Stimulated activated CD8-positive, alpha-beta memory T cell treated with anti-CD3 and anti-CD28 coated beads, Interleukin-4, amount 100 ng/mL, for 1 hour (primary cell): ENCODE data around the gene HMGN1.

Source experiments
- DNase-seq, 2 donors: peaks; one replicate each; pipeline ENCODE4 v3.0.0-alpha.2; 2020; ENCODE audit warnings: low read depth in 2 of 2, low spot score in 1 of 2

The HMGN1 gene

DNA sequence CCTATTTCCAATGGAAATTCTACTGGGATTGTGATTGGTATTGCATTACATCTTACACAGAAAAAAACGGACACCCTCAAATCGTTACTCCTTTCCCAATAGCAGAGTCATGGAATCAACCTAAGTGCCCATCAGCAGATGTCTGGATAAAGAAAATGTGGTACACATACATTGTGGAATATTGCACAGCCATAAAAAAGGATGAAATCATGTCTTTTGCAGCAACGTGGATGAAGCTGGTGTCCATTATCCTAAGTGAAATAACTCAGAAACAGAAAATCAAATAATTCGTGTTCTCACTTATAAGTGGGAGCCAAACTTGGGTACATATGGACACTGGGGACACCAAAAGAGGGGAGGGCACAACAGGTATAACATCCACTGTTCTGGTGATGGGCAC lies 14.3 kb downstream of the HMGN1 start:
- no peak for DNase-seq

DNA sequence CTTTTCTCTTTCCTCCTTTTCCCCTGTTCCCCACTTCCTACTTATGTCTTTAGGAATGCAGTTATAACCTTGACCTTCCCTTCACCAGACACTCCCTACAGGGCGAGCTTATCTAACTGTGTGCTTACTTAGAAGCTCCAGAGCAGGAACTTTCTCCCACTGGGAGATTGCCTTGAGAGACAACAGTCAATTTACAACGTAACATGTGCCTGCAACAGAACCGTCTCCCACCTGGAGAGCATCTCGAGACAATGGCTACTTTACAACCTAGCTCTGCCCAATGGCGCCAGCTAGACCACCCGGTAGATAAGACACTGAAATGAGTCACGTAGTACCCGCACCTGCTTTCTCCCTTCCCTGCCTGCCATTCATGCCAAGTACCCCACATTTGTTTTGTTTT lies 16.7 kb downstream of the HMGN1 start:
- no peak for DNase-seq

DNA sequence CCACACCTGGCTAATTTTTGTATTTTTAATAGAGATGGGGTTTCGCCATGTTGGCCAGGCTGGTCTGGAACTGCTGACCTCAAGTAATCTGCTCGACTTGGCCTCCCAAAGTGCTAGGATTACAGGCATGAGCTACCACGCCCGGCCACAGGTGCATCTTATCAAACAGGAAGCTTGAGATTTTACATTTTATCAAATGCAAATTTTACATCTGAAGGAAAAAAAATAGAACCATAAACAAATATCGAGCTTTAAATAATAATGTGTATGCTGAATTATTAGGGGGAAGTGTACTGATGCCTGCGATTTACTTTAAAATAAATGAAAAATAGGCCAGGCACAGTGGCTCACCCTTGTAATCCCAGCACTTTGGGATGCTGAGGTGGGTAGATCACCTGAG lies 18.9 kb downstream of the HMGN1 start:
- DNase-seq, result no peak

- no peak for DNase-seq
These were observed 21.2 kb downstream of the HMGN1 start for GRCh38 chr21:39327727-39328126.

DNA sequence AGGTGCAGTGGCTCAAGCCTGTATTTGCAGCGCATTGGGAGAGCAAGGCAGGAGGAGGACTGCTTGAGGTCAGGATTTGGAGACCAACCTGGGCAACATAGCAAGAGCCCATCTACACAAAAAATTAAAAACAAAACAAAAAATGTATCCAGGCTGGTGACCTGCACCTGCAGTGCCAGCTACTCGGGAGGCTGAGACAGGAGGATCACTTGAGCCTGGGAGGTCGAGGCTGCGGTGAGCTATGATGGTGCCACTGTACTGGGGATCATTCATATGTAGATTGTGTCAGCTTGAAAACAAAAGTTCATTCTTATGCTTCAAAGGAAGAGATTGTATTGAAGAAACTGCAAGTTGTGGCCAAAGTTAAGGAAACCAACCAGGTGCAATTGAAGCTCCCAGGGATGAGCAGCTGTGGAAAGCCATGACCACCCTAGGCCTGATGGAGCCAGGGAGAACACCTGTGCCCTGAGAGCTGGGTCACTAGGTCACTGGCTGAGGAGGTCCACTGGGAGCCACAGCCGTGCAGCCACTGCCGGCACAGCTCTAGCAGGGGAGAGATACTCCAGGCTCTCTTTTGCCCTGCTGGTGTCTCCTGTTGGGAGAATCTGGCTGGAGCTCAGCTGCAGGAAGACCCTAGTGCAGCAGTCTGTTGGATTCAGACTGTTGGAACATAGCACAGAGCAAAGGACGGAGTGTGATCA lies 22.1 kb downstream of the HMGN1 start:
- DNase-seq, result no peak

DNA sequence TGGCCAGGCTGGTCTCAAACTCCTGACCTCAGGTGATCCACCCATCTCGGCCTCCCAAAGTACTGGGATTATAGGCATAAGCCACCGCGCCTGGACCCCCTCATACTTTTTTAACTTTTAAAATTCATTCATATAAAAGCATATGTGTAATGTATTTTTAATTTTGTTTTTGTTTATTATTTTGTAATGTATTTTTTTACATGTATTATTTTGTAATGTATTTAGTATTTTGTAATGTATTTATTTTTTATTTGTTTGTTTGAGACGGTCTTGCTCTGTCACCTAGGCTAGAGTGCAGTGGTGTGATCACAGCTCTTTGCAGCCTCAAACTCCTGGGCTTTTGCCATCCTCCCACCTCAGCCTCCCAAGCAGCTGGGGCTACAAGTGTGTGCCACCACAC lies 23.4 kb downstream of the HMGN1 start:
- DNase-seq, result no peak

GRCh38 chr21:39321424-39321823 lies 27.5 kb downstream of the HMGN1 start:
- no peak for DNase-seq

- DNase-seq, result no peak
These were observed 29.0 kb downstream of the HMGN1 start for GRCh38 chr21:39319814-39320332.

GRCh38 chr21:39319251-39319756 lies 29.6 kb downstream of the HMGN1 start:
- DNase-seq, result no peak

DNA sequence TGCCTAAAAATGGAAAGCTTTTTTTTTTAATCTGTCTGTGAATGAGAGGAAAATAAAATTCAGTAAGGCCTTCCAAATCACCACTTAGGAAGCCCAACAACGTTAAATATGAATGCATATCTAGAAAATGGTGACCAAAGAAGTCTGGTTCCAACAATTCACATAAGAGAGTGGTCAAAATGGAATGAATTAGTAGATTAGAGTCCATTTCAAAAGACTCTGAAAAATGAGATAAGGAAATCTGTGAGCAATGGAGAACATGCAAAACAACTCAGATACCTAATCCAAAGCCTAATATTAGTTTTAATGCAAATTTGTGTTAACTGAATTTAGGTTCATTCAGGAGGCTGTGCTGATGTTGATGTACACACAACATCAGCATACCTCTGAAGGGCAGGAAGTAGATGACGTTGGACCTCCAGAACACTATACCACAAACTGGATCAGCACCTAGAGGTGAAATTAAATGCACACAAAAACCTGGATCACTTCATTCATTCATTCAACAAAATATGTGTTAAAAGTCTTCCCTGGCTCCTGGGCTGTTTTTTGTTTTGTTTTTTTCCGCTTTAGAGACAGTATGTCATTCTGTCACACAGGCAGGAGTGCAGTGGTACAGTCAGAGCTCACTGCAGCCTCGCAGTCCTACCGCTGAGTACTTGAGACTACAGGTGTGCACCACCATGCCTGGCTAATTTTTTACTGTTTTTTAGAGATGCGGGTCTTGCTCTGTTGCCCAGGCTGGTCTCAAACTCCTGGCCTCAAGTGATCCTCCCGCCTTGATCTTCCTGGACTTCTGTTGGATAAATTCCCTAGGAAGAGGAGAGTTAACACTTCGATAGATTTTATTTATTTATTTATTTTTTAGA lies 30.6 kb downstream of the HMGN1 start:
- no peak for DNase-seq

DNA sequence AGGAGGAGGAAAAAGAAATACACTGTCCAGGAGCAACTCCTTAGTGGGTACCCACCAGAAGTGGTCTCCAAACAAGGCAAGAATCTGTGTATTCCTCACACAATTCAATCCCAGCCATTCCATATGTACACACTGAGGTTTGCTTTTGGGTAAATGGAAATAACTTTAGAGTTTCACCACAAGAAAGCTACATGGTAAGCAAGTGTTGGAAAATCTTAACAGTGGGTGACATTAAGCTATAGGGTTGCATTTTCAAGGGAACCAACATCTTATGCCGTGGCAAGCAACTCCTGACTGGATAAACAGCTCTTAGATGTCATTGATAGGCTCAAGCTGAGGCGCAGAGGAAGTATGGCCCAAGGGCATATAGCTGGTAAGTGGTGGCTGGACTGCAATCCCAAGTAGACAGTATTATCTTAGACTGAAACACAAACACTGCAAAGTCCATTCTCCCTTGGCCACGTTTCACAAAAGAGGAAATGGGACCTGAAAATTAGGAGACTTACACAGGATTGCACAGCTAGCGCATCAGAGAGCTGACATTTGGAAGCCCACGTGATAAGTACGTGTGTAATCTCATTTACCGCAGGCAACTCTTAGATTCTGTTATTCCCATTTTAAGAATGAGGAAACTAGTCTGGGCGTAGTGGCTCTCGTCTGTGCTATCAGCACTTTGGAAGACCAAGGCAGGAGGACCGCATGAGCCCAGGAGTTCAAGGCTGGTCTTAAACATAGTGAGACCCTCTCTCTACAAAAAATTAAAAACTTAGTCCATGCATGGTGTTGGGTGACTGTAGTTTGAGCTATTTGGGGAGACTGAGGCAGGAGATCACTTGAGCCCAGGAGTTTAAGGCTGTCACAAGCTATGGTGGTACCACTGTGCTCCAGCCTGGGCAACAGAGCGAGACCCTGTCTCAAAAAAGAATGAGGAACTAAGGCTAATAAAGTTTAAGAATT lies 31.5 kb downstream of the HMGN1 start:
- no peak for DNase-seq

DNA sequence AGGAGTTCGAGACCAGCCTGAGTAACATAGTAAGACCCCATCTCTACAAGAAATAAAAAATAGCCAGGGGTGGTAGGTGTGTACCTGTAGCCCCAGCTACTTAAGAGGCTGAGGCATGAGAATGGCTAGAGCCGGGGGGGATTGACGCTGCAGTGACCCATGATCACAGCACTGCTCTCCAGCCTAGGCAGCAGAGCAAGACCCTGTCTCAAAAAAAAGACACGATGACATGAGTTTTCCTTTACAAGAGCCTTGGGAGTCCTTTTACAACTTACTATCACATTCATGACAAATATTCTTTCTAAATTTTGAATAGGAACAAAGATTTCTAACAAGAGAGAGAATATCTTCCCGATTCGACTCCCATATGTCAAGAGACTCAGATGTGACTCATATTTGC lies 32.2 kb downstream of the HMGN1 start:
- no peak for DNase-seq

DNA sequence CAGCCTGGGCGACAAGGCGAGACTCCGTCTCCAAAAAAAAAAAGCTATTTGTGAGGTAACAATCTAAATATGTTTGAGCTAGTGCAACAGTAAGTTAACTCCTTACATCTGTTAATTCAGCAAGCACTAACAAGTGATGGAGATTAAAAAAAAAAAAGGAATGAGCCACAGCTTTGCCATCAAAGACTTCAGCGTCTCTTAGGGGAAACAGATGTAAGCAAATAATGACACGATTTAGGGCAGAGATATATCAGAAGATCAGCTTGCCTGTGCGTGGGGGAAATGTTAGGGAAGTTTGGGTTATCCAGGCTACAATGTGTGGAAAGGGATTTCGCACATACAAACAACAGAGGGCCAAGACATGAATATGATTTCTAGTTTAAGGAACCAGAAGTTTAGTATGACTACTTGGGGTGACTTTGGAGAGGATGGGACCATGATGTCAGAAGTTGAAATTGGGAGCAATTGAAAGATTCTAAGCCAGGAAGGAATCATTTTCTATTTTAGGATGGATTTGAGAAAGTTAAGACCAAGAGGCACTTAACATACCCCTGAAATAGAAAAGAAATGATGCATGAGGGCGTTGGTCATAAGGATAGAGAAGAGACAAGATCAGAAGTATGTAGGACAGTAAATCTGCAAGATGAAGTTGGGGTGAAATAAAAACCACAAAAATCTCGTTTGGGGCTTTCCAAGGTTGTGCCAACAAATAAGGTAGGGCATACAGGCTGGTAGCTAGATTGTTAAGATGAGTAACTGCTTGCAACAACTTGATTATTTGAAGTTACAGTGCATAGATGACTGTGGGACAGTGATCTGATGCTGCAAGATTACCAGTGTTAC lies 33.1 kb downstream of the HMGN1 start:
- DNase-seq, result no peak

DNA sequence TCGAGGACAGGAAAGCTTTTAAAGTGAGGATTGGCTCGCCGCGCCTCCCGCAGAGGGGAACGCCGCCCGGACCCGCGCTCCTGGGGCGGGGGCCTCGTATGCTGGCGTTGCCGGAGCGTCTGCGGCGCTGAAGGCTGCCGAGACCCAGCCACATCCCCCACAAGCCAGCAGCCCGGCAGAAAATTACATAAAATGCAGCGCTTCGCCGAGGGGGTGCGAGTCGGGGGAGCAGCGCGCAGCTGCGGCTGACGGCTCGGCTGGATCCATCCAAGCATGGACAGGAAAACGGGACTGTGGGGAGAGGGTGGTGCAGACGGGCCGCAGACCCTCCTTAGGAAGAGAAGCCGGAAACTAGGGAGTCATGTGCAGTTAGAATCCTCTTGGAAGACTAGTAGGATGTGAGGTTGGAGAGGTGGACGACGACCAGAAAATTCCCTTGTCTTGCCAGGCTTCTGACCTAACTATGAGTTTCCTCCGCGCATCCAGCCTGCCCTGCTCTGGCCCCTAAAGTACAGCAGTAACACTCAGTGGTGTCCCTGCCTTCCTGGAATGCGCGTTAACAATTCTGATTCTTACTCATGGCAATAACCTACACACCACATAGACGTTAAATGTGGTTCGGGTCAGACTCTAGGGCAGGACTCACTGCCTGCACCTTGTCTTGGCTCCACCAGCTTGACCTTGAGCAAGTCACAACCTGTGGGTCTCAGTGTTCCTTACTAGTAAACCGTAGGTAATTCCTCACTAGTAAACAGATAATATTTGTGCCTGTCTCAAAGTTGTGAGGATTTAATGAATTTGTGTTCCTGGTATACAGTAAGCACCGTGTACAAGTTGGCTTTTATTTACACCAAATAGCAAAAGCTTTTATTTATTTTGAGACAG lies 34.5 kb downstream of the HMGN1 start:
- peak in 1 of 2 donors; percentile 9 for DNase-seq

DNA sequence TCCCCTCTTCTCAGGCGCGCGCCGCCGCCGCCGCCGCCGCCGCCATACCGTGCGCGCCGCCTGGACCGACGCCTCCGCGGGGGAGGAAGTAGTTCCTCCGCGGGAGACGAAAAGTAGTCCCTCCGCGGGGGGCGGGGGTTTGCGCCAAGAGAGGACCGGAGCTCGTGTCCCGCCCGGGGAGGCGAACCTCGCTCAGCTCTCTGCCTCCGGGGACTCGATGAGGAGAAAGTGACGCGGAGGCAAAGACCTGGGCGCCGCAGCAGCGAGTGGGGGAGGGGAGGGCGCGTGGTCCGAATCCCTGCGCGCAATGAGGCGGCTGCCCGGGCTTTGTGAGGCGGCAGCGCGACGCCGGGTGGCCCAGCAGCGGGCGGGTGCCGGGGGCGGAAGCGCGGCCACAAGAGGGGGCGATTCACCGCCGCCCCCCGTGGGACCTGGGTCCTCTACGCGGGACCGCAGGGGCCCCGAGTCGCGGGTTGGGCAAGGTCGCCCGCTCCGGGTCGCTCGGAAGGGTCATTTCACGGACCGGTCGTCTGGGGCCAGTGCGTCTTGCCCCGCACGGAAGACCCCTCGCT lies 35.2 kb downstream of the HMGN1 start, which contains the start of gene BRWD1:
TSS of gene BRWD1 (minus strand) at position 62 of the 572 bp plus-strand sequence. CDS start 141 bp downstream, outside the sequence.
- DNase-seq, result peak; percentile 52 to 60

- DNase-seq, result peak in 1 of 2 donors; percentile 10
These were observed 35.8 kb downstream of the HMGN1 start for GRCh38 chr21:39313042-39313570.

DNA sequence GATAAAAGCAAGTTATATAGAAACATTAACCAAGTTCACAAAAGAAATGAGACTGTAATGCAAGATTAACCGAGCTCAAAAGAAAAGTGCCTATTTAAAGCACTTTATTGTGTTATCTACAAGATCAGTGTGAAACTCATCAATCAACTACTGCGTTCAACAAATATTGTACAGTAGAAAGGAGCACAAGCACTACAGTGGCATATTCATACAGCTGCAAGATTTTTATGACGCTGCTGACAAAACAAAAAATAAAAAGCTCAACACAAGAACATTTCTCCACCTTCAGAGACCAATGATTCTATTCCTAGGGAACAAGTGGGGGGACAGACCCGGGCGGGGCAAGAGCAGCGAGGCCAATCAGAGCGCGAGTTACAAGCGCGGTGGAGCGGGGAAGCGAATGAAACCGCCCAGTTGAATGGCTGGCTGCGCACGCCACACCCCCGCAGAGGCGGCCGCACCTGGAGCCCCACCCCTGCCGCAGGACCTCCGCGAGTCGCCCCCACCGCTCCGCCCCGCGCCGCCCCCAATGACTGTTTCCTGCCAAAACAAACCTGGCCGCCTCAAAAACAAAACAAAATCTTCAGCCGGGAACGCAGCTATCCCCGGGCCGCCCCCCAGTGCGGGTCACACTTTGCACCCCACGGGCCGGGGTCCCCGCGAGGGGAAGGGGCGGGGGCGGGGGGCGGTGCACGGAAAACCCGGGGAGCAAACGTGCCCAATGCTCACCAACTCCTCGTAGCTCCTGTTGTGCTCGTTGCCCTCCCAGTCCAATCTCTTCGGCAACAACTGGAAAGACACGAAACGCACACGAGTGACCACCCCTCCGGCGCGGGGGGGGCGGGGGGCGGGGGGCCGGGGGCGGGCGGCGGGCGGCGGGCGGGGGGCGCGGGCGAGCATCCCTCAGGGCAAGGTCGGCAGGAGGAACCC lies 36.5 kb downstream of the HMGN1 start:
- DNase-seq, result peak; percentile 93 to 94
